Body of pancreas (tissue), 4 donors: ENCODE measurements around the gene OR52W1.

Experiments
- CTCF ChIP-seq, 7 experiments: fragments of 450-650 bp in 4 of 7; fragments of 200-600 bp in 3 of 7; sonication (generic) in 3 of 7; IDR thresholded peaks; one replicate each; pipeline ENCODE4 v1.5.1; 2016 to 2019; ENCODE audit warnings: antibody characterized with exemption in 7 of 7
- POLR2A ChIP-seq, 3 donors: fragments of 450-650 bp; IDR thresholded peaks; one replicate each; pipeline ENCODE4 v1.6.1; 2016; ENCODE audit warnings: antibody characterized with exemption in 3 of 3, mild to moderate bottlenecking in 2 of 3

DNA sequence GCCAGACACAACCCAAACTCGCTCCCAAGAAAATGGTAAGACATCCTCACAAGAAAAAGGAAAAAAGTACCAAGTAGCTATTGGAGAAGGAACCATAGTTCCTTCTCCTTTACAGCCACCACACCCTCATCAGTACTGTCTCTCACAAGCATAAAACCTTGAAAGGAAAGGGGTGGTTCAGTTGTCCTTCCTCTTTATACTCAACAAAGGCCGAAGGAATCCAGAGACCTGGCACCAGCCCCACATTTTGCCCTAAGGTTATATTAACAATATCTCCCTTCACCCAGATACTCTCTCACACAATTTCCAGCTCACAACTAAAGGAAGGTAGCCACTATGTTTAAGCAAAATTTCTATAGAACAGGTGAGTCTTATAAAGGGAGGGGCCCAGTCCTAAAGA, 26.9 kb downstream of the OR52W1 start:
- TF ChIP-seq CTCF (IDR thresholded peaks at IDR 0.05), result no peak
- no peak for TF ChIP-seq POLR2A (IDR thresholded peaks at IDR 0.05)
